ENCODE measurements around the gene CDH1. TPM values are rescaled to one million over a fixed set of nuclear protein-coding genes. Genes with fewer than 3 reads are reported as not detected.

CDH1 gene
- total RNA-seq, 1 experiment from 2014 or later, result 100 TPM

GRCh38 chr16:68744744-68745280 is 7.7 kb downstream of the CDH1 start:
- Histone ChIP-seq H3K36me3 (ENCODE audit: low read depth, low read length) (peaks cover 4% of the 10 kb centered on the region; the same call in 1 of the 2 replicates), H2AFZ (ENCODE audit: low read length) (no peak overlapping the region), H3K4me1 (ENCODE audit: insufficient read depth, low read length) (peaks cover 69% of the 10 kb centered on the region), H3K9me2 (replicated peaks; ENCODE audit: low read length) (no peaks in the 10 kb centered on the region), H3K4me2 (ENCODE audit: low read length) (peak overlapping the region; percentile 89), H3K9me3 (ENCODE audit: low read length) (no peaks in the 10 kb centered on the region), H3K27ac (ENCODE audit: low read length) (peak overlapping the region; percentile 98), H3F3A (ENCODE audit: low read length, unreplicated experiment) (peaks cover 8% of the 10 kb centered on the region), H3K27me3 (ENCODE audit: low read length) (no peaks in the 10 kb centered on the region), H3K9ac (ENCODE audit: low read length) (peak overlapping the region; percentile 77), H3K4me3 (ENCODE audit: low read length) (peak overlapping the region; percentile 62), H4K20me1 (ENCODE audit: low read length) (0 out of 2 replicates have a peak, but pooled peaks cover 5% of the 10 kb centered on the region), H3K79me2 (ENCODE audit: low read length) (peaks cover 80% of the 10 kb centered on the region)
- ATAC-seq, result peak; percentile 81
- TF ChIP-seq EZH2 (IDR thresholded peaks at IDR 0.05; ENCODE audit: low read length, unreplicated experiment), result no peak
- TF ChIP-seq EZH2phosphoT487 (IDR thresholded peaks at IDR 0.05; ENCODE audit: borderline replicate concordance, low read length), result no peak
- no peak for TF ChIP-seq CTCF (conservative IDR thresholded peaks at IDR 0.05; ENCODE audit: low read depth, low read length)
- BruUV-seq (replicated peaks), result no TSS peak
- ChIA-PET POLR2A (ENCODE audit: unreplicated experiment) (interaction anchor here (0.5 kb wide), 1 partner anchor 13 kb away, joined by 5 read pairs; no protein-coding TSS in a partner anchor), CTCF (no interaction called here)
- peak; percentile 96 for DNase-seq
- intact Hi-C loops (cut with micrococcal nuclease), result no loop called here

GRCh38 chr16:68746951-68747350 is 9.9 kb downstream of the CDH1 start:
- Histone ChIP-seq H3K9me2 (replicated peaks; ENCODE audit: low read length) (no peaks in the 10 kb centered on the region), H3K79me2 (ENCODE audit: low read length) (peaks cover 78% of the 10 kb centered on the region), H3K4me3 (ENCODE audit: low read length) (no peak overlapping the region), H3K27ac (ENCODE audit: low read length) (peak overlapping the region; percentile 26; the same call in 1 of the 2 replicates), H3K9ac (ENCODE audit: low read length) (no peak overlapping the region), H2AFZ (ENCODE audit: low read length) (no peak overlapping the region), H3K36me3 (ENCODE audit: low read depth, low read length) (peaks cover 7% of the 10 kb centered on the region), H3K27me3 (ENCODE audit: low read length) (no peaks in the 10 kb centered on the region), H3K4me1 (ENCODE audit: insufficient read depth, low read length) (peaks cover 48% of the 10 kb centered on the region), H3K9me3 (ENCODE audit: low read length) (no peaks in the 10 kb centered on the region), H3K4me2 (ENCODE audit: low read length) (0 out of 2 replicates have a peak overlapping the region, but pooled peaks have one; percentile 25), H4K20me1 (ENCODE audit: low read length) (no peaks in the 10 kb centered on the region), H3F3A (ENCODE audit: low read length, unreplicated experiment) (peaks cover 6% of the 10 kb centered on the region)
- TF ChIP-seq EZH2phosphoT487 (IDR thresholded peaks at IDR 0.05; ENCODE audit: borderline replicate concordance, low read length), result no peak
- TF ChIP-seq EZH2 (IDR thresholded peaks at IDR 0.05; ENCODE audit: low read length, unreplicated experiment), result no peak
- TF ChIP-seq CTCF (conservative IDR thresholded peaks at IDR 0.05; ENCODE audit: low read depth, low read length), result no peak
- intact Hi-C loops (cut with micrococcal nuclease), result no loop called here
- ChIA-PET CTCF (no interaction called here), POLR2A (ENCODE audit: unreplicated experiment) (no interaction called here)
- DNase-seq (peak; percentile 27), ATAC-seq (no peak)
- BruUV-seq (replicated peaks), result no TSS peak

GRCh38 chr16:68749432-68749831 is 12.3 kb downstream of the CDH1 start:
- no peak overlapping the region for H2AFZ ChIP-seq (ENCODE audit: low read length)
- H3K4me1 ChIP-seq (ENCODE audit: insufficient read depth, low read length), result peaks cover 47% of the 10 kb centered on the region
- ATAC-seq, result no peak
- intact Hi-C loops (cut with micrococcal nuclease), result no loop called here
- no peak overlapping the region for H3K27ac ChIP-seq (ENCODE audit: low read length)
- POLR2A ChIA-PET (ENCODE audit: unreplicated experiment), result no interaction called here
- no peak overlapping the region for H3K9ac ChIP-seq (ENCODE audit: low read length)
- CTCF ChIA-PET, result no interaction called here
- no peak for DNase-seq
- H3K9me3 ChIP-seq (ENCODE audit: low read length), result no peaks in the 10 kb centered on the region
- peaks cover 3% of the 10 kb centered on the region; the same call in 1 of the 2 replicates for H3K36me3 ChIP-seq (ENCODE audit: low read depth, low read length)
- H3K27me3 ChIP-seq (ENCODE audit: low read length), result no peaks in the 10 kb centered on the region
- H3K4me2 ChIP-seq (ENCODE audit: low read length), result no peak overlapping the region
- BruUV-seq (replicated peaks), result no TSS peak
- H3F3A ChIP-seq (ENCODE audit: low read length, unreplicated experiment), result no peaks in the 10 kb centered on the region
- H4K20me1 ChIP-seq (ENCODE audit: low read length), result no peaks in the 10 kb centered on the region
- peaks cover 80% of the 10 kb centered on the region for H3K79me2 ChIP-seq (ENCODE audit: low read length)
- no peaks in the 10 kb centered on the region for H3K9me2 ChIP-seq (replicated peaks; ENCODE audit: low read length)
- TF ChIP-seq CTCF (conservative IDR thresholded peaks at IDR 0.05; ENCODE audit: low read depth, low read length) (peak; percentile 29; the same call in 1 of the 2 replicates), EZH2phosphoT487 (IDR thresholded peaks at IDR 0.05; ENCODE audit: borderline replicate concordance, low read length) (no peak)
- H3K4me3 ChIP-seq (ENCODE audit: low read length), result no peak overlapping the region

Data from PC-3 (cell line).